AG04450 (cell line): ENCODE measurements around the gene CHD6. TPM values are rescaled to one million over a fixed set of nuclear protein-coding genes. Genes with fewer than 3 reads are reported as not detected.

Experiments
- CTCF ChIA-PET: fragments of 300-600, 350-600 bp; formaldehyde crosslinking; extraction: SDS; loops from one replicate; lab custom pipeline; 2022; ENCODE audit warnings: antibody characterized with exemption, inconsistent platforms; lab: Charles Lee
- POLR2A ChIA-PET: fragments of 350-600 bp; formaldehyde crosslinking; extraction: SDS; loops from one replicate; lab custom pipeline; 2021; ENCODE audit warnings: antibody characterized with exemption, inconsistent platforms; lab: Yijun Ruan, JAX
- DNase-seq: peaks from one replicate; pipeline ENCODE4 v3.0.0-alpha.2; 2011; ENCODE audit warnings: low read depth, low spot score
- H3K27ac ChIP-seq: one replicate; pipeline ENCODE4 v1.5.1; 2012; ENCODE audit warnings: low read depth, low read length, control low read depth
- H3K27me3 ChIP-seq: one replicate; pipeline ENCODE4 v1.6.0; 2012; ENCODE audit warnings: low read length; ENCODE audit not compliant: control insufficient read depth, insufficient read depth
- H3K4me3 ChIP-seq: 2 replicates; pipeline ENCODE4 v1.5.1; 2011; ENCODE audit warnings: mild to moderate bottlenecking, low read depth, low read length, control low read depth
- H3K9me3 ChIP-seq: 2 replicates; pipeline ENCODE4 v1.5.1; 2012; ENCODE audit warnings: low read length; ENCODE audit not compliant: control insufficient read depth, insufficient read depth
- polyA plus RNA-seq: library from polyadenylated mRNA; depleted of rRNA; stranded (reverse); fragments of >200 nt; gene quantifications from 2 replicates; pipeline ENCODE4 v1.2.3, GENCODE V29; 2011
- TF ChIP-seq, protein P1 (sequence below): IDR thresholded peaks from 2 replicates; pipeline ENCODE4 v1.5.1; 2011; ENCODE audit warnings: low read depth, low read length, control low read depth, inconsistent platforms

CHD6 gene
- polyA plus RNA-seq, 1 experiment: 21.7 TPM

DNA sequence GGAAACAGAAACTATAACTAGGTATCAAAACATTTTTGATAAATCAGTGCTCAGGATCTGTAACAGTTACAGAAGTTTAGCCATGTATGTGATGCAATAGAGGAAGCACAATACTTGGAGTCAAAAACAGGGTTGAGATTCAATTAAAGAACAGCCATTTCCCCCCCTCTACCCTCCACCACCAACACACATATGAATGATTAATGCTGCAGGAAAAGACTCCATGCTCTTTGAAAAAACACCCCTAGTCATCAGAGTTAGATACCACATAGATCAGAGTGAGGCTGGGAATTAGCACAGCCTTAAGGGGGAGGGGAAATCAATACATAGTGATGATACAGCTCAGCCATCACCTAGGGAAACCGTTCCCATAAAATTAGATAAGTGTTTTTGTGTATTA, 142.7 kb downstream of the CHD6 start:
- no peak for DNase-seq
- Histone ChIP-seq H3K4me3 (no peak overlapping the region), H3K27ac (no peak overlapping the region), H3K27me3 (no peaks in the 10 kb centered on the region), H3K9me3 (no peaks in the 10 kb centered on the region)
- ChIA-PET POLR2A (interaction anchor here (1.0 kb wide), 1 partner anchor 19 kb away, joined by 5 read pairs; no protein-coding TSS in a partner anchor), CTCF (no interaction called here)
- TF ChIP-seq, protein P1, sequence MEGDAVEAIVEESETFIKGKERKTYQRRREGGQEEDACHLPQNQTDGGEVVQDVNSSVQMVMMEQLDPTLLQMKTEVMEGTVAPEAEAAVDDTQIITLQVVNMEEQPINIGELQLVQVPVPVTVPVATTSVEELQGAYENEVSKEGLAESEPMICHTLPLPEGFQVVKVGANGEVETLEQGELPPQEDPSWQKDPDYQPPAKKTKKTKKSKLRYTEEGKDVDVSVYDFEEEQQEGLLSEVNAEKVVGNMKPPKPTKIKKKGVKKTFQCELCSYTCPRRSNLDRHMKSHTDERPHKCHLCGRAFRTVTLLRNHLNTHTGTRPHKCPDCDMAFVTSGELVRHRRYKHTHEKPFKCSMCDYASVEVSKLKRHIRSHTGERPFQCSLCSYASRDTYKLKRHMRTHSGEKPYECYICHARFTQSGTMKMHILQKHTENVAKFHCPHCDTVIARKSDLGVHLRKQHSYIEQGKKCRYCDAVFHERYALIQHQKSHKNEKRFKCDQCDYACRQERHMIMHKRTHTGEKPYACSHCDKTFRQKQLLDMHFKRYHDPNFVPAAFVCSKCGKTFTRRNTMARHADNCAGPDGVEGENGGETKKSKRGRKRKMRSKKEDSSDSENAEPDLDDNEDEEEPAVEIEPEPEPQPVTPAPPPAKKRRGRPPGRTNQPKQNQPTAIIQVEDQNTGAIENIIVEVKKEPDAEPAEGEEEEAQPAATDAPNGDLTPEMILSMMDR: no peak

GRCh38 chr20:41470362-41471095, 147.6 kb downstream of the CHD6 start:
- POLR2A ChIA-PET: no interaction called here
- TF ChIP-seq, protein P1: no peak
- no peak for DNase-seq
- H3K27ac ChIP-seq: no peak overlapping the region
- no peaks in the 10 kb centered on the region for H3K9me3 ChIP-seq
- CTCF ChIA-PET: no interaction called here
- H3K27me3 ChIP-seq: no peaks in the 10 kb centered on the region
- H3K4me3 ChIP-seq: no peak overlapping the region

- no peaks in the 10 kb centered on the region for H3K27me3 ChIP-seq
- H3K9me3 ChIP-seq: no peaks in the 10 kb centered on the region
- TF ChIP-seq, protein P1: no peak
- no peak overlapping the region for H3K4me3 ChIP-seq
- DNase-seq: no peak
- ChIA-PET CTCF (no interaction called here), POLR2A (no interaction called here)
- no peak overlapping the region for H3K27ac ChIP-seq
Measured at GRCh38 chr20:41469868-41470267, 148.3 kb downstream of the CHD6 start.

- H3K9me3 ChIP-seq: no peaks in the 10 kb centered on the region
- TF ChIP-seq, protein P1: no peak
- no peaks in the 10 kb centered on the region for H3K27me3 ChIP-seq
- ChIA-PET CTCF (no interaction called here), POLR2A (no interaction called here)
- H3K27ac ChIP-seq: no peak overlapping the region
- H3K4me3 ChIP-seq: no peak overlapping the region
- no peak for DNase-seq
Measured at GRCh38 chr20:41468994-41469600, 149.1 kb downstream of the CHD6 start.

GRCh38 chr20:41467690-41468089, 150.5 kb downstream of the CHD6 start:
- TF ChIP-seq, protein P1: no peak
- no peaks in the 10 kb centered on the region for H3K27me3 ChIP-seq
- ChIA-PET POLR2A (no interaction called here), CTCF (no interaction called here)
- no peak for DNase-seq
- no peaks in the 10 kb centered on the region for H3K9me3 ChIP-seq
- no peak overlapping the region for H3K4me3 ChIP-seq
- no peak overlapping the region for H3K27ac ChIP-seq
